AG09319 (cell line): Measurements from ENCODE around the gene TBC1D23.

Source experiments
- DNase-seq: peaks from one replicate; pipeline ENCODE4 v3.0.0-alpha.2; 2010; ENCODE audit warnings: low read depth; ENCODE audit errors: extremely low read depth
- CTCF ChIP-seq: IDR thresholded peaks from 2 replicates; pipeline ENCODE4 v1.5.1; 2011; ENCODE audit warnings: low read depth, mild to moderate bottlenecking, inconsistent platforms, low read length, moderate library complexity

TBC1D23 gene

GRCh38 chr3:100260685-100261484 lies at the start of gene TBC1D23:
Gene TBC1D23, plus strand, starts transcription at chr3:100260992. Its CDS starts 27 bp downstream, at chr3:100261019.
- peak; percentile 99 for DNase-seq
- no peak; the same call in 1 of the 2 replicates for TF ChIP-seq CTCF

GRCh38 chr3:100213891-100214573 lies 46.8 kb upstream of the TBC1D23 start:
- no peak for DNase-seq
- no peak for TF ChIP-seq CTCF

GRCh38 chr3:100214574-100214964 lies 46.2 kb upstream of the TBC1D23 start:
- DNase-seq: no peak
- TF ChIP-seq CTCF: no peak

- TF ChIP-seq CTCF: no peak
- DNase-seq: no peak
Measured at GRCh38 chr3:100216713-100217112, 44.1 kb upstream of the TBC1D23 start.

- no peak for TF ChIP-seq CTCF
- no peak for DNase-seq
Measured at GRCh38 chr3:100221159-100221558, 39.6 kb upstream of the TBC1D23 start.

- no peak for TF ChIP-seq CTCF
- DNase-seq: no peak
Measured at GRCh38 chr3:100225193-100225592, 35.6 kb upstream of the TBC1D23 start.

- no peak for DNase-seq
- TF ChIP-seq CTCF: no peak
Measured at GRCh38 chr3:100225883-100226282, 34.9 kb upstream of the TBC1D23 start.
